Hepatocyte (in vitro differentiated cells): Measurements from ENCODE around the gene VPS51.

Experiments used
- EZH2 ChIP-seq: fragments of 200-600 bp; sonication (generic); IDR thresholded peaks from 2 replicates; pipeline ENCODE4 v1.6.1; 2016; ENCODE audit warnings: antibody characterized with exemption, mild to moderate bottlenecking, borderline replicate concordance
- TF ChIP-seq, protein P1 (sequence below): fragments of 200-600 bp; sonication (generic); IDR thresholded peaks from 2 replicates; pipeline ENCODE4 v1.5.1; 2016; ENCODE audit warnings: antibody characterized with exemption, mild to moderate bottlenecking; ENCODE audit not compliant: poor library complexity

DNA sequence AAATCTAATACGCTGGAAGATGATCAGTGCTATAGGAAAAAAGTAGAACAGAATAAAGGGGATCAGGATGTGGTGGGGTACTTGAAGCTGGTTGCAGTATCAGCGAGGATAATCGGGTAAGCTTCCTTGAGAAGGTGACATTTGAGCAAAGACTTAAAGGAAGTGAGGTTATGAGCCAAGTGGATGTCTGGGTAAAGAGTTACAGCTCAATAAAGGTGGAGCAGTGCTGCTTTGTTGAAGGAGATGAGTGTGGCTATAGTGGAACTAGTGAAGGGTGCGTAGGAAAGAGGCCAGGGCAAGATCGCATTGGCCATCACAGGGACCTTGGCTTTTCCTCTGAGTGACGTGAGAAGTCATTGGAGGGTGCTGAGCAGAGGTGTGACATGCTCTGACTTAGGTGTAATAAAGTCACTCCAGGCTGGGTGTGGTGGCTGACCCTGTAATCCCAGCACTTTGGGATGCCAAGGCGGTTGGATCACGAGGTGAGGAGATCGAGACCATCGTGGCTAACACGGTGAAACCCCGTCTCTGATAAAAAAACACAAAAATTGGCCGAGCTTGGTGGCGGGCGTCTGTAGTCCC lies 40.6 kb downstream of the VPS51 start:
- TF ChIP-seq, protein P1, sequence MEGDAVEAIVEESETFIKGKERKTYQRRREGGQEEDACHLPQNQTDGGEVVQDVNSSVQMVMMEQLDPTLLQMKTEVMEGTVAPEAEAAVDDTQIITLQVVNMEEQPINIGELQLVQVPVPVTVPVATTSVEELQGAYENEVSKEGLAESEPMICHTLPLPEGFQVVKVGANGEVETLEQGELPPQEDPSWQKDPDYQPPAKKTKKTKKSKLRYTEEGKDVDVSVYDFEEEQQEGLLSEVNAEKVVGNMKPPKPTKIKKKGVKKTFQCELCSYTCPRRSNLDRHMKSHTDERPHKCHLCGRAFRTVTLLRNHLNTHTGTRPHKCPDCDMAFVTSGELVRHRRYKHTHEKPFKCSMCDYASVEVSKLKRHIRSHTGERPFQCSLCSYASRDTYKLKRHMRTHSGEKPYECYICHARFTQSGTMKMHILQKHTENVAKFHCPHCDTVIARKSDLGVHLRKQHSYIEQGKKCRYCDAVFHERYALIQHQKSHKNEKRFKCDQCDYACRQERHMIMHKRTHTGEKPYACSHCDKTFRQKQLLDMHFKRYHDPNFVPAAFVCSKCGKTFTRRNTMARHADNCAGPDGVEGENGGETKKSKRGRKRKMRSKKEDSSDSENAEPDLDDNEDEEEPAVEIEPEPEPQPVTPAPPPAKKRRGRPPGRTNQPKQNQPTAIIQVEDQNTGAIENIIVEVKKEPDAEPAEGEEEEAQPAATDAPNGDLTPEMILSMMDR = no peak
- TF ChIP-seq EZH2 = no peak
